Mucosa of descending colon (tissue), 3 donors: ENCODE data around the gene MAP2K7. TPM values are rescaled to one million over a fixed set of nuclear protein-coding genes. Genes with fewer than 3 reads are reported as not detected.

Experiments
- ATAC-seq: fragments of 200-7000 bp; cut with Tn5 transposase; one replicate; pipeline ENCODE4 v1.9.1; 2020; ENCODE audit warnings: mild to moderate bottlenecking, moderate library complexity
- DNase-seq, 3 donors: peaks; one replicate each; pipeline ENCODE4 v3.0.0-alpha.2; 2020
- H3K36me3 ChIP-seq: fragments of 200-600 bp; one replicate; pipeline ENCODE4 v1.8.0; 2021; ENCODE audit warnings: low read depth, mild to moderate bottlenecking
- H3K4me1 ChIP-seq: fragments of 200-600 bp; one replicate; pipeline ENCODE4 v1.8.0; 2021; ENCODE audit warnings: low read depth, mild to moderate bottlenecking
- H3K4me3 ChIP-seq: fragments of 200-600 bp; one replicate; pipeline ENCODE4 v1.8.0; 2021; ENCODE audit warnings: mild to moderate bottlenecking
- H3K9me3 ChIP-seq: fragments of 200-600 bp; one replicate; pipeline ENCODE4 v1.8.0; 2021; ENCODE audit warnings: mild to moderate bottlenecking
- CTCF ChIP-seq: fragments of 200-600 bp; IDR thresholded peaks from one replicate; pipeline ENCODE4 v1.8.0; 2022; ENCODE audit warnings: antibody characterized with exemption, mild to moderate bottlenecking
- intact Hi-C, 2 donors: fragments of 100-400 bp; cut with DNase I in 1 of 2; cut with micrococcal nuclease in 1 of 2; formaldehyde crosslinking; loops; one replicate each; pipeline versions ENCODE4 v1.11.0 to v1.11.1; 2022; cut with DNase I, micrococcal nuclease
- total RNA-seq, 3 donors: library from RNA; stranded (reverse); fragmentation: NEBNext Ultra II Directional in 2 of 3; extraction: Animal tissue kit (Norgen Biotek cat#: 25700) in 2 of 3; gene quantifications; one replicate each; pipeline versions ENCODE4 v1.2.1 to v1.2.4, GENCODE V29; 2021 to 2023
- donor health status: DM: no; HTN: no; CAD: no; lungs with moderate emphysema.
- donor health status: DM: no; HTN: no; CAD: no.
- donor health status: DM: no; HTN: yes; CAD: no.

MAP2K7 gene
- total RNA-seq, 3 donors from 2014 or later, result 31.5 to 49.2 (median 41.7) TPM

- Histone ChIP-seq H3K9me3 (no peaks in the 10 kb centered on the region), H3K4me3 (no peak overlapping the region), H3K4me1 (no peaks in the 10 kb centered on the region), H3K36me3 (no peaks in the 10 kb centered on the region)
- DNase-seq (no peak), ATAC-seq (no peak)
- TF ChIP-seq CTCF, result no peak
- intact Hi-C loops, result no loop called here
Measured at GRCh38 chr19:7962644-7963268, 59.1 kb downstream of the MAP2K7 start.

GRCh38 chr19:7963566-7963965 lies 59.9 kb downstream of the MAP2K7 start:
- Histone ChIP-seq H3K36me3 (no peaks in the 10 kb centered on the region), H3K4me1 (no peaks in the 10 kb centered on the region), H3K9me3 (no peaks in the 10 kb centered on the region), H3K4me3 (no peak overlapping the region)
- DNase-seq, result no peak
- ATAC-seq, result no peak
- intact Hi-C loops, result no loop called here
- no peak for TF ChIP-seq CTCF

Other genes starting within 250 kb of the MAP2K7 start
- gene RETN, start 234.8 kb upstream of the MAP2K7 start, total RNA-seq, result not detected
- under 1 TPM in 2 of 3 donors, not detected in 1; 0.36 to 0.38 TPM for gene MCEMP1, start 226.8 kb upstream of the MAP2K7 start, total RNA-seq
- 10 to 100 TPM; 72.5 to 97.0 (median 91.1) TPM for gene TRAPPC5, start 223.0 kb upstream of the MAP2K7 start, total RNA-seq
- gene FCER2, start 201.7 kb upstream of the MAP2K7 start, total RNA-seq, result under 1 TPM; 0.26 to 0.44 (median 0.29) TPM
- 1 to 10 TPM in 2 of 3 donors, not detected in 1; 1.3 to 2.5 TPM for gene CLEC4G, start 171.8 kb upstream of the MAP2K7 start, total RNA-seq
- 10 to 100 TPM in 2 of 3 donors, 1 to 10 TPM in 1; 4.1 to 17.7 (median 17.2) TPM for gene CD209, start 156.3 kb upstream of the MAP2K7 start, total RNA-seq
- not detected for gene CLEC4M, start 140.6 kb upstream of the MAP2K7 start, total RNA-seq
- gene EVI5L, start 73.7 kb upstream of the MAP2K7 start, total RNA-seq, result 10 to 100 TPM in 2 of 3 donors, 1 to 10 TPM in 1; 8.3 to 17.6 (median 11.4) TPM
- under 1 TPM; 0.22 to 0.58 (median 0.23) TPM for gene PRR36, start 29.5 kb upstream of the MAP2K7 start, total RNA-seq
- gene LRRC8E, start 15.4 kb upstream of the MAP2K7 start, total RNA-seq, result 1 to 10 TPM in 2 of 3 donors, under 1 TPM in 1; 0.32 to 1.5 (median 1.3) TPM
- gene TGFBR3L, start 11.0 kb downstream of the MAP2K7 start, total RNA-seq, result under 1 TPM in 1 of 3 donors, not detected in 2; 0.79 TPM
- gene SNAPC2, start 16.5 kb downstream of the MAP2K7 start, total RNA-seq, result 10 to 100 TPM; 10.7 to 22.1 (median 14.7) TPM
- 10 to 100 TPM in 1 of 3 donors, 1 to 10 TPM in 1, under 1 TPM in 1; 0.69 to 28.3 (median 1.9) TPM for gene CTXN1, start 22.3 kb downstream of the MAP2K7 start, total RNA-seq
- 10 to 100 TPM; 55.5 to 80.4 (median 63.4) TPM for gene TIMM44, start 39.8 kb downstream of the MAP2K7 start, total RNA-seq
- 10 to 100 TPM; 43.9 to 63.9 (median 58.7) TPM for gene ELAVL1, start 101.8 kb downstream of the MAP2K7 start, total RNA-seq
- not detected for gene CCL25, start 148.9 kb downstream of the MAP2K7 start, total RNA-seq
- under 1 TPM in 1 of 3 donors, not detected in 2; 0.35 TPM for gene FBN3, start 245.7 kb downstream of the MAP2K7 start, total RNA-seq